ENCODE measurements around the gene CX3CL1. TPM values are rescaled to one million over a fixed set of nuclear protein-coding genes. Genes with fewer than 3 reads are reported as not detected.
A peak's percentile ranks its signal among the peaks of the same experiment; 100 is the strongest.

CX3CL1 gene
- total RNA-seq, 4 donors from 2014 or later: 5.8 to 31.9 (median 18.3) TPM

- intact Hi-C loops (cut with DNase I; ENCODE audit: low total_unique reads): no loop called here
- no peak overlapping the region for H3K4me3 ChIP-seq (ENCODE audit: low read depth, poor library complexity, severe bottlenecking)
- TF ChIP-seq, protein P1, sequence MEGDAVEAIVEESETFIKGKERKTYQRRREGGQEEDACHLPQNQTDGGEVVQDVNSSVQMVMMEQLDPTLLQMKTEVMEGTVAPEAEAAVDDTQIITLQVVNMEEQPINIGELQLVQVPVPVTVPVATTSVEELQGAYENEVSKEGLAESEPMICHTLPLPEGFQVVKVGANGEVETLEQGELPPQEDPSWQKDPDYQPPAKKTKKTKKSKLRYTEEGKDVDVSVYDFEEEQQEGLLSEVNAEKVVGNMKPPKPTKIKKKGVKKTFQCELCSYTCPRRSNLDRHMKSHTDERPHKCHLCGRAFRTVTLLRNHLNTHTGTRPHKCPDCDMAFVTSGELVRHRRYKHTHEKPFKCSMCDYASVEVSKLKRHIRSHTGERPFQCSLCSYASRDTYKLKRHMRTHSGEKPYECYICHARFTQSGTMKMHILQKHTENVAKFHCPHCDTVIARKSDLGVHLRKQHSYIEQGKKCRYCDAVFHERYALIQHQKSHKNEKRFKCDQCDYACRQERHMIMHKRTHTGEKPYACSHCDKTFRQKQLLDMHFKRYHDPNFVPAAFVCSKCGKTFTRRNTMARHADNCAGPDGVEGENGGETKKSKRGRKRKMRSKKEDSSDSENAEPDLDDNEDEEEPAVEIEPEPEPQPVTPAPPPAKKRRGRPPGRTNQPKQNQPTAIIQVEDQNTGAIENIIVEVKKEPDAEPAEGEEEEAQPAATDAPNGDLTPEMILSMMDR (IDR thresholded peaks at IDR 0.05): no peak
- no peak for TF ChIP-seq POLR2A (IDR thresholded peaks at IDR 0.05)
- WGBS, 2 donors: 68 to 79% methylated on average over 3 of the region's 3 CpGs
- DNase-seq (ENCODE audit: low spot score in 2 of 2): no peak
Measured at GRCh38 chr16:57387598-57388354, 15.5 kb downstream of the CX3CL1 start.

GRCh38 chr16:57388359-57389086 is 16.2 kb downstream of the CX3CL1 start:
- DNase-seq (ENCODE audit: low spot score in 2 of 2): no peak
- intact Hi-C loops (cut with DNase I; ENCODE audit: low total_unique reads): no loop called here
- TF ChIP-seq POLR2A (IDR thresholded peaks at IDR 0.05): no peak
- TF ChIP-seq, protein P1 (IDR thresholded peaks at IDR 0.05): no peak
- WGBS, 2 donors: 56 to 58% methylated on average over 7 of the region's 7 CpGs
- no peak overlapping the region for H3K4me3 ChIP-seq (ENCODE audit: low read depth, poor library complexity, severe bottlenecking)

DNA sequence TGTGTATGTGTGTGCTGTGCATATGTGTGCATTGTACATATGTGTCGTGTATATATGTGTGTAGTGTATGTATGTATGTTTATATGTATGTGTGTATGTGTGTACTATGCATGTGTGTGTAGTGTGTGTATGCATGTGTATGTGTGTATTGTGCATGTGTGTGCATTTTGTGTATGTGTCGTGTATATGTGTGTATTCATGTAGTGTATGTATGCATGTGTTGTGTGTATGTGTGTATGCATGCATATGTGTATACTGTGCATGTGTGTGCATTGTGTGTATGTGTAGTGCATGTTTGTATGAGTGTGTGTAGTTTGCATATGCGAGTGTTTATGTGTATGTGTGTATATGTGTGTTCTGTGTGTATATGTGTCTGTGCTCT is 16.8 kb downstream of the CX3CL1 start:
- no peak for DNase-seq (ENCODE audit: low spot score in 2 of 2)
- no peak overlapping the region for H3K4me3 ChIP-seq (ENCODE audit: low read depth, poor library complexity, severe bottlenecking)
- 90 to 96% methylated on average over 3 of the region's 3 CpGs for WGBS, 2 donors
- intact Hi-C loops (cut with DNase I; ENCODE audit: low total_unique reads): no loop called here
- TF ChIP-seq, protein P1 (IDR thresholded peaks at IDR 0.05): peak in 1 of 3 donors; percentile 33
- no peak for TF ChIP-seq POLR2A (IDR thresholded peaks at IDR 0.05)

GRCh38 chr16:57390636-57391295 is 18.5 kb downstream of the CX3CL1 start:
- intact Hi-C loops (cut with DNase I; ENCODE audit: low total_unique reads): no loop called here
- H3K4me3 ChIP-seq (ENCODE audit: low read depth, poor library complexity, severe bottlenecking): no peak overlapping the region
- 68 to 76% methylated on average over 5 of the region's 5 CpGs for WGBS, 2 donors
- TF ChIP-seq, protein P1 (IDR thresholded peaks at IDR 0.05): no peak
- no peak for TF ChIP-seq POLR2A (IDR thresholded peaks at IDR 0.05)
- DNase-seq (ENCODE audit: low spot score in 2 of 2): no peak

GRCh38 chr16:57391300-57391699 is 19.0 kb downstream of the CX3CL1 start:
- no peak for DNase-seq (ENCODE audit: low spot score in 2 of 2)
- TF ChIP-seq, protein P1 (IDR thresholded peaks at IDR 0.05): no peak
- no peak for TF ChIP-seq POLR2A (IDR thresholded peaks at IDR 0.05)
- WGBS, 2 donors: 70 to 80% methylated on average over 4 of the region's 4 CpGs
- intact Hi-C loops (cut with DNase I; ENCODE audit: low total_unique reads): no loop called here
- no peak overlapping the region for H3K4me3 ChIP-seq (ENCODE audit: low read depth, poor library complexity, severe bottlenecking)

Measured in lower leg skin (tissue), 4 donors.